GM21447 (cell line): ENCODE measurements around the gene HK1.
"Not testable (repeated sequence)": the region's sequence is repeated elsewhere in the genome, so short reads cannot be mapped to it uniquely, and the experiment has no call there.

ENCODE experiments used
- ATAC-seq: cut with Tn5 transposase; IDR thresholded peaks from one replicate; pipeline ENCODE4 v1.9.1; 2021; ENCODE audit not compliant: unreplicated experiment

HK1 gene

DNA sequence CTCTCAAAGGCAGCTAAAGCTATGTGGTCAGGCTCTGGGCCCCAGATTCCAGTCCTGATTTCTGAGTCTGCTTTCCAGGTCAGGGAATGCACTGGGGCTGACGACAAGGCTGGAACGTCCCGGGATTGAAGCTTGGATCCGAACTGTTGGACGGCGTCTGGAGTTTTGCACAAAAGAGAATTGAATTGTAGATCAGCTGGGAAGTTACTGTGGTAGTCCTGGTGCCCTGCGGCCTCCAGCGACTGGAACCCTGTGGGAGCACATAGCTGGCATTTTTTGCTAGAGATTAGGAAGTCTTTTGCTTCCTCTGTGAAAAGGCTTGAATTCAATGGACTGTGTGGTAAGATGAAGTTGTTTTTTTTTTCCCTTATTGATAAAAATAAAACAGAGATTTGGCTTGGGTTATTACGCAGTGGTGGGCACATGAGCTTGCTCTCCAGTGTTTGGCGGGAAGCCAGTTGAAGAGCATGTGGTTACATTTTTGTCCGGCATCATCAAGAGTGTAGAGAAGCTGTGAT is at the start of gene HK1:
Gene HK1, plus strand, starts transcription at position 51 of the 518 bp plus-strand sequence.
- no peak for ATAC-seq

DNA sequence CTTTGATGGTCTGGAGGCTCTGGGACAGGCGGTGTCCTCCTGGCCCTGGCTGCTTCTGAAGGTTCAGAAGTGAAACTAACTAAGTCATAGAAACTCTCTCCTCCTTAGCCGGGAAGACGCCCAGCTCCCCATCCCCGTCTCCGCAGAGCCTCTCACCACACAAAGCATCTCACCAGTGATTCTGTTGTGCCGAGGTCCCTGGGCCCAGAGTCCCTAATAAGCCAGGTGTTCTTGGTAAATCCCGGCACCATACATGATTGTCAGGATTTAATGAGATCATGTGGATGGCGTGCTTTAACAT is 48.7 kb upstream of the HK1 start:
- ATAC-seq = no peak

DNA sequence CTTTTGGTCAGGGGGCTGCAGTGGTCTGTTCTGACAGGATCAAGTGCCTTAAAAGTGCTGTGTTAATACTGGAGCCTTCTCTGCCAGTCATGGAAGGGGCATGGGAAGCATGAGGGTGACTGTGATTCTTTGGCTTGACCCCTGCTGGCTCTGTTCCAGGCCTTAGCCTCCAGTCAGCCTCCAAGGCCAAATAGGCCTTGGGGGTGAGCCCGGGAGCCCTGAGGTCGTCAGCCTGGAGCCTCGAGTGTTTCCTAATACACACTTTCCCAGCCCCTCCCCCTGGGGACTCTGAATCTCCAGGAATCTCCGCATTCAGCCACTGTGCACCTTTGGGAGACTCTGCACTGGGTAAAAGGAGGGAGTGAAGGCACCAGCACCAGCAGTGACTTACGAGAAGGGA is 48.2 kb upstream of the HK1 start:
- no peak for ATAC-seq

DNA sequence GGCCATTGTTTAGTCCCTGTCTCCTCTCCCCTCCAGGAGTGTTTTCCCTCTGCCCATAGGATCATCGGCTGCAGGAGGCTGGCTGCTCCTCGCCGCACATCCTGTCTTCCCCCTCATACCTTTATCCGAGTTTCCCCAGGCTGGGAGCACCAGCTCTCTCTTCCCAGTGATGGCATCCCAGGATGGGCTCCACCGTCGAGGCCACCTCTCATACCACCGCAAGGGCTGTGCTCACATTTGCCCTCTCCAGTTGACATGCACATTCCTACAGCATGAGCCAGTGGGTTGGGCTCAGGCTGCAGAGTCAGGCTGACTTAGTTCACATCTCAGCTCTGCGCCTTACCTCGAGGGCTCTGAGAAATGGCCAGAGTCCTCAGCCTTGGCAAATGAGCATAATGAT is 46.0 kb upstream of the HK1 start:
- ATAC-seq = no peak

DNA sequence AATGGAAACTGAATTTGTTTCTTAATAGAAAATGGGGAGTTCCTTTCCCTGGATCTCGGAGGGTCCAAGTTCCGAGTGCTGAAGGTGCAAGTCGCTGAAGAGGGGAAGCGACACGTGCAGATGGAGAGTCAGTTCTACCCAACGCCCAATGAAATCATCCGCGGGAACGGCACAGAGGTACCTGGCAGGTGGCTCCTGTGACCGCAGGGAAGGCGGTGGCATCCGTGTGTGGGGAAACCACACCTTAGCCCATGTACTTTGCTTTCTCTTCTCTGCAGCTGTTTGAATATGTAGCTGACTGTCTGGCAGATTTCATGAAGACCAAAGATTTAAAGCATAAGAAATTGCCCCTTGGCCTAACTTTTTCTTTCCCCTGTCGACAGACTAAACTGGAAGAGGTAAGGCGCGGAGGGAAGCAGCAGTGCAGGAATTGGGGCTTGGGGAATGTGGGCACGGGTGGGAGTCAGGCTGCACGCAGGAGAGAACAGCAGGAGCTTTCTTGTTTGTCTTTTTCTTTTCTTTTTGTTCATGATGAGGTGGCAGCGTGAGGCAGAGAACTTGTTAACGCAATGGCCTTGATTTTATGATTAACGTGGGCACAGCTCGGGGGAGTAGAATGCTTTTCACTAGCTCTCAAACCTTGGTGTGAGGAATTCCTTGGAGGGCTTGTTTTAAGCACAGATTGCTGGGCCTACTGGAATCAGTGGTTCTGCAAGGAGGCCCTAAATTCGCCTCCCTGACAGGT is 45.4 kb upstream of the HK1 start:
- no peak for ATAC-seq

DNA sequence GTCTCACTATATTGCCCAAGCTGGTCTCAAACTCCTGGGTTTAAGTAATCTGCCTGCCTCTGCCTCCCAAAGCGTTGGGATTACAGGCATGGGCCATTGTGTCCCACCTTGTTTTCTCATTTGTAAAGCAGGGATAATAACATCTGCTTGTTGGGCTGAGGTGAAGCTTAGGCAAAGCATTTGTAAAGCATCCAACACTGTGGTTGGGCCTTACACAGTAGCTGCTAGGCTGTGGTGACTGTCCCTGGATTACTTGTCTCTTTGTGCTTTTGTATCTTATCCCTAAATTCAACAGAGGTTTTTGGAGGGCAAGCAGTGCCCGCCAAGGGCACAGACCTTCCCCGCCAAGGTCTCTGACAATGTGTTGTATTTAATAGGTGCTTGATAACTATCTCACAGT is 43.8 kb upstream of the HK1 start:
- no peak for ATAC-seq

DNA sequence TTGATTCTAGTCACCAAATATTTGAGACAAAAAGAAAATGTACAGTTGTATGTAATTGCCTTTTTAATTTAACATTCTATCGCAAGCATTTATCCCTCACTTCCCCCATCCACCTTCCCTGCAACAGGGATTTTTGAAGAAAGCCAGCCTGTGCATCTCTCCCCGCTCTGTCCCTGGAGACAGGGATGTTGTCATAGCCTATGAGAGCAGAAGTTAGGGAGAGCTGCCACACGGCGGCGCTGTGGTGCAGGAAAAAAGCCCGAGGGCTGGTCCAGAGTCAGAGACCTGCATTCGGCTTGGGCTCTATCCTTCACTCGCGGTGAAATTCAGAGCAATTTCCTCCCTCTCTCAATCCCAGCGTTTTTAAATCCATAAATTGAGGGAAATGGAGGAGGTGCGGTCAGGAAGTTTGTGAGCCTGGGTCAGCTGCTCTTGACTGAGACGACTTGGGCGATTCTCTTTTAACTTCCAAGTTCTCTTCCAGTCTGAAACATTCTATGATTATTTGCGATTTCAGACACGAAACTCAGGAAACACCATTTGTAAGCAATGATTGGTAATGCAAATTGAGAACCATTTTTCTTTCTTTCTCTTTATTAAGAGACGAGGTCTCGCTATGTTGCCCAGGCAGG is 40.7 kb upstream of the HK1 start:
- ATAC-seq = peak; percentile 97

DNA sequence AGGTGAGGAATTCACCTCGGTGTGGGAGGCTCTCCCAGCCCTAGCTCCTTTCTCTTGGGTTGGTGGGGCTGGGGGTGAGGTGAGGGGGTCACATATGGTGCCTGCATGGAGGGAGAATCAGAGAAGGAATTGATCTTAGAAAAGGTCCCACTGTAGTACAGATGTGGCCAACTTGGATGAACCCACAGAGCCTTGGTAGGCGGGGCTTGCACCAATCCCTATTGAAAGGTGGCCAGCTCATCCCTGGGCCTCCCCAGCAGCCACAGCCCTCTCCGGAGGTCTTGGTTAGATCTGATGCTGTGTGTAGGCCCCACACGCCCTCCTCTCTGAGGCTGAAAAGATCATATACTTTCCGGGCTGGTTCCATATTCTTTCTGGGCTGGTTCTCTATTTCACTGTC is 39.2 kb upstream of the HK1 start:
- ATAC-seq = no peak

DNA sequence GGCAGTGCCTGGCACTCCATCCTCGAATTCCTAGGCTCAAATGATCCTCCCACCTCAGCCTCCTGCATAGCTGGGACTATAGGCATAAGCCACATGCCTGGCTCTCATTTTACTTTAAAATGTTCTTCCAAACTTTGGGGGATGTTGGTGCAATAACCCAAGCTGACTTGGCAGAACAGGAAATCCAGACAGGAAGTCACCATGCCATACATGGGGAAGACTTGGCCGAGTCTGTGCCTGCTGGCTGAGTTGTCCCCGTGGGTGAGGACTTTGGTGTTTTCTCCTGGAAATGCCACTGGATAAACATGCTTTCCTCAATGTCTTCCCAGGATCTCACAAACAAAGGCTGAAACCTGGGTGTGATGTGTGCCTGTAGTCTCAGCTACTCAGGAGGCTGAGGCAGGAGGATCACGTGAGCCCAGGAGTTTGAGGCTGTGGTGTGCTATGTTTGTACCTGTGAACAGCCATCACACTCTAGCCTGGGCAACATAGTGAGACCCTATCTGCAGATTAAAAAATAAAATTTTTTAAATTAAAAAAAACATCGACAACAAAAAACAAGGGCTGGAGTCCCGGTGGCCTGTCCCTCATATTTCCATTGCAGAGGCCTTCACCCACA is 38.4 kb upstream of the HK1 start:
- ATAC-seq = no peak

DNA sequence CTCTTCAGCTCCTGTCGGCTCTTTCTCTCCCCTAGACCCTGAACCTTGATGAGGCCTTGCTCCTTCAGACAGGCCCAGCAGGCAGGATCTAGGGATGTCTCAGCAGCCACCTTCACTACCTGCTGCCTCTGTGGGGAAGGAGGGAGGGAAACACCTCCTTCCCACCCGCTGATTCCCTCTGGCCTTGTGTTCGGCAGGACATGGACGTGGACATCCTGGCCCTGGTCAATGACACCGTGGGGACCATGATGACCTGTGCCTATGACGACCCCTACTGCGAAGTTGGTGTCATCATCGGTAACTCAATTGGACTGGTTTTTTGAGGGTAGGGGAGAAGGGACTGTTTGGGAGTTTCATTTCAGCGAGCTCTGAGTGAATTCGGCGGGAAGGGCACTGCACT is 37.8 kb upstream of the HK1 start:
- ATAC-seq = no peak

DNA sequence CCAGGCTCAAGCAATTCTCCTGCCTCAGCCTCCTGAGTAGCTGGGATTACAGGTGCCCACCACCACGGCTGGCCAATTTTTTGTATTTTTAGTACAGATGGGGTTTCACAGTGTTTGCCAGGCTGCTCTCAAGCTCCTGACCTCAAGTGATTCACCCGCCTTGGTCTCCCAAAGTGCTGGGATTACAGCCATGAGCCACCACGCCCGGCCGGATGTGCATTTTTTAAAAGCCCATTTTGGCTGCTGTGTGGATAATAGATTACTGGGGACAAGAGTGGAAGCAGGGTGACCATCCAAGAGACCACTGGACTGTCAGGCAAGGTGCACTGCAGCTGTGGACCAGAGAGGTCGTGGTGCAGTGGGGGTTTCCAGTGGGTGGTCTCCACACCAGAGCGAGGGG is 36.7 kb upstream of the HK1 start:
- no peak for ATAC-seq

DNA sequence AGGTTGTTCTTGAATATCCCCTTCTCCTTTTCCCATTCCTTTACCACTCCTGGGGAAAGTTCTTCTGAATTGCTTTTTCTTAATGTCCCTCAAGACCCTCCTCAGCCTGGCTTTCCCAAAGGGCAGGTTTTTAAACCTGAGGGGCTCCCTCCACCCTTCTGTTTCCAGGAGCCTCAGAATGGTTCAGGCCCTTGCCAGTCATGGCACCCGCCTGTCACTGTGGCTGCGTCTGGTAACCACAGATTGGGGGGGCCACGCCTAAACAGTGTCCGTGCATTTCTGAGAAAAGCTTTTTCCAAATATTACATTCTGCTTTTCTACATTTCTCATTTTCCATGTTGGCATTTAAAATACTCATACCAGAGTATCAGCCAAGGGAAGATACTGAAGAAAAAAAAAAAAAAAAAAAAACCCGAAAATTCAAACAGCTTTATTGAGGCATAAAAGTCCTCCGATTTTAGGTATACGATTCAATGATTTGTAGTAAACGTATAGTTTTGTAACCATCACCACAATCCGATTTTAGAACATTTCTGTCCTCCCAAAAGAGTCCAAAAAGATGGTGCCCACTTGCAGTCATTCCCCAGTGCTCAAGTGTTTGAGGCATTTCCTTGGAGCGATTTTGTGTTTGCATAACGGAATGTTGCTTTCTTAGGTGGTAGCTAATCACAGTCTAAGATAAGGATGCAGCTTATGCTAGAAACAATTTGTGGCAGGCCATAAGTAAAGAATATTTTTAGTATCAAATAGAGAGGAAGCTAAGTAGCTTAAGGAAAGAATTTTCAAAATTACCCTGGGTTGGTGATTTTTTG is 36.0 kb upstream of the HK1 start:
- no peak for ATAC-seq

DNA sequence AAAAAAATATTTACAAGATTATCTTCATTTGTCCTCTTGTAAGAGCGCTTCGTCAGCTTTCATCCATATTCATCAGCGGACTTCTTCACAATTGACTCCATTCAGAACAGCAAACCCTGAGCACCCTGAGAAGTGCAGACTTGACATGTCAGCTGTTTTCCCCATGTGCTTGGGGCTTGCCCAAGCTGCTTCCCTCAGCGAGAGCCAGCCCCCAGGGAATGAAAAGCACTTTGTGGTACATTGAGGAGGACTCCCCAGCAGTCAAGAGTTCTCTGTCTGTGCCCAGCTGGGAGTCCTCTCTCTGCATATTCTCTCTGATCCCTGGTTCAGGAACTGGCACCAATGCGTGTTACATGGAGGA is 35.5 kb upstream of the HK1 start:
- no peak for ATAC-seq

DNA sequence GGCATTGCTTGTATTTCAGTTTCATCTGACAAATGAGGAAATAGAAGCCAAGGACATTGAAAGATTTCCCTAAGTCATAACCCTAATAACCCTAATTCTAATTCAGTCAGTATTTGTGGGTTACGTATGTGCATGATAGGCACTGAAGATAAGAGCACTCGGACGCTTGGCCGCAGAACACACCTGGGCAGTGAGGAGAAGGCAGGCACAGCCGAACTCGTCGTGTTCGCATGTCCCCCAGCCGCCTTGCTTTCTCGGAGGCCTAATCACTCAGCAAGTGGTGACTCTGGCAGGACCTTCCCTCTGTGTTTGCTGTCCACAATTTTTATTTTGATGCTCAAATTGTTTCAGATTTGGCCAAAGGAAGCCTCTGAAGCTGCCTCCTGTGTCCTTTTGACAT is 34.5 kb upstream of the HK1 start:
- no peak for ATAC-seq

DNA sequence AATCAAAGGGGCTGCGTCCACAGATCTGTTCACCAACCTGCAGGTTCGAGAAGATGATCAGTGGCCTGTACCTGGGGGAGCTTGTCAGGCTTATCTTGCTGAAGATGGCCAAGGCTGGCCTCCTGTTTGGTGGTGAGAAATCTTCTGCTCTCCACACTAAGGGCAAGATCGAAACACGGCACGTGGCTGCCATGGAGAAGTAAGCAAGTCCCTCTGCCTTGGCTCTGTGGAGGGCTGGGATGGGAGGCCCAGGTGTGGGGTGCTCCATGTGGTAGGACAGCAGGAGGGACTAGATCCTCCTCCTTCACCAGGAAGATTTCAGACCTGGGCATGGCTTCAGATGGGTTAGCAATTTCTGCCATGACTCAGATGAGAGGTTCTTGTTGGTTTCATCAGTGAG is 32.3 kb upstream of the HK1 start:
- ATAC-seq = no peak

DNA sequence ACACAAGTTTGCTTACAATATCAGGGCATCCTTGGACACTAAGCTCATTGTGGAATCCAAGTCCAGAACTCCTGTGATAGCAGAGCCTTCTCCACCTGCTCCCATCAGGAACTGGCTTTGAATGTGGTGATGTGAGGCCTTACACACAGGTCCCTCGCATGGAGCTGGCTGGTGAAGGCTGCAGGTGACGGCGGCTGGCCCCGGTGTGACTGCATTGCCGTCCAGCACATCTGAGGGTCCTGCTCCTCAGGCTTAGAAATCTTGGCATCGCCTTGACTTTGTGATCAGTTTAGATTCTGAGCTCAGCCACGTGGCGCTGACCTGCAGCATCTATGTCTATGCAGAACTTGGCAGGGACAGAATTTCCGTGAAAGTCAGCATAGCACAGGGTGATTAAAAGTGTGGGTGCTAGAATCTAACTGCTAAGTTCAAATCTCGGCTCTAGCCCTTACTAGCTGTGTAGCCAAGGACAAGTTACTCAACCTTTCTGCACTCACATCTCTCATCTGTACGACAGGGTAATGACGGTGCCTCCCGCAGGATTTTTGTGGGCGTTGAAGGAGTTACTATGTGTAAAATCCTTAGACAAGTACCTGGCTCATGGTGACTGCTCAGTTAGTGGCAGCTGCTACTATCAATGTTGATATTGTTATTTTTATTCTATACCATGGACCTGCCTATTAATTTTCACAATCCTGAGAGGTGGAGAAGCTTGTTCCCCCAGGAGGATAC is 31.5 kb upstream of the HK1 start:
- ATAC-seq = no peak

DNA sequence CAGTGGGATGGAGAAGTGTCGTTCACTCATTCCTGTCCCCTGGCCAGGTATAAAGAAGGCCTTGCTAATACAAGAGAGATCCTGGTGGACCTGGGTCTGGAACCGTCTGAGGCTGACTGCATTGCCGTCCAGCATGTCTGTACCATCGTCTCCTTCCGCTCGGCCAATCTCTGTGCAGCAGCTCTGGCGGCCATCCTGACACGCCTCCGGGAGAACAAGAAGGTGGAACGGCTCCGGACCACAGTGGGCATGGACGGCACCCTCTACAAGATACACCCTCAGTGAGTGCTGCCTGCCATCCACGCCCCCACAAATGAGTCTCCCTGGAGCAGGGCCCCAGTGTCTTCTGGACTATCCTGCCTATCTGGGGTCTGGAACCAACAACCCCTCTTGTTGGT is 31.0 kb upstream of the HK1 start:
- ATAC-seq = no peak

DNA sequence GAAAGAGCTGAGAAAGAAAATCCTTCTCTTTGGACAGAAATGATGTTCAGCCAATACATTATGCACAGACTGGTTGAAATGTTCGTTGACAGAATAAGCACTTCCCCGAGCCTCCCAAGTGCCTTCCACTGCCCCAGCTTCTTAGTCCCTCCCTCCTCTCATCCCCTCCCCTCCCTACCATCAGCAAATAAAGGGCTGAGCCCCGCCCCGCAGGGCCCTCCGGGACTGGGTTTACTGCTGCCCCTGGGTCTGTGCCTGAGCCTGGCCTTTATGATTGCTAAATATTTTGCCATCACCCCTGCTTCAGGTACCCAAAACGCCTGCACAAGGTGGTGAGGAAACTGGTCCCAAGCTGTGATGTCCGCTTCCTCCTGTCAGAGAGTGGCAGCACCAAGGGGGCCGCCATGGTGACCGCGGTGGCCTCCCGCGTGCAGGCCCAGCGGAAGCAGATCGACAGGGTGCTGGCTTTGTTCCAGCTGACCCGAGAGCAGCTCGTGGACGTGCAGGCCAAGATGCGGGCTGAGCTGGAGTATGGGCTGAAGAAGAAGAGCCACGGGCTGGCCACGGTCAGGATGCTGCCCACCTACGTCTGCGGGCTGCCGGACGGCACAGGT is 30.1 kb upstream of the HK1 start:
- ATAC-seq = no peak

DNA sequence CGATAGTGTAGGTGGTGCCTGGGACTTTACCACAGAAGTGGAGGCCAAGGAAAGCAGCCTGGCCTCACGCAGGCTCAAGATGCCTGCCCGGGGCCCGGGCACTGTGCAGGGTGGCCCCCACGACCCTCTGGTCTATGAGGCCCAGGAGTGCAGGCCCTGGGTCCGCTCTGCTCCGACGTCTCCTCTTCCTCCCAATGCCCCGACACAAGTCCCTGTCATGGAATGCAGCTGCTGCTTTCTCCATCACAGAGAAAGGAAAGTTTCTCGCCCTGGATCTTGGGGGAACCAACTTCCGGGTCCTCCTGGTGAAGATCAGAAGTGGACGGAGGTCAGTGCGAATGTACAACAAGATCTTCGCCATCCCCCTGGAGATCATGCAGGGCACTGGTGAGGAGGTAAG is 28.3 kb upstream of the HK1 start:
- ATAC-seq = no peak

DNA sequence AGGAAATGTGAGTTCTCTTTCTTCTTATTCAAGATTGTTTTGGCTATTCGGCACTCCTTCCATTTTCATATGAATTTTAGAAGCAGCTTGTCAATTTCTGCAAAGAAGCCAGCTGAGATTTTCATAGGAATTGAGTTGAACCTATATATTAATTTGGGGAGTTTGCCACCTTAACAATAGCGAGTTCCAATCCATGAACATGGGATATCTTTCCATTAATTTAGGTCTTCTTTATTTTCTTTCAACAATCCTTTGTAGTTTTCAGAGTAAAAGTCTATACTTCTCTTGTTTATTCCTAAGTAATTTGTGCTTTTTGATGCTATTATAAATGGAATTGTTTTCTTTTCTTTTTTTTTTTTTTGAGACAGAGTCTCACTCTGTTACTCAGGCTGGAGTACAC is 26.9 kb upstream of the HK1 start:
- not testable (repeated sequence) for ATAC-seq

DNA sequence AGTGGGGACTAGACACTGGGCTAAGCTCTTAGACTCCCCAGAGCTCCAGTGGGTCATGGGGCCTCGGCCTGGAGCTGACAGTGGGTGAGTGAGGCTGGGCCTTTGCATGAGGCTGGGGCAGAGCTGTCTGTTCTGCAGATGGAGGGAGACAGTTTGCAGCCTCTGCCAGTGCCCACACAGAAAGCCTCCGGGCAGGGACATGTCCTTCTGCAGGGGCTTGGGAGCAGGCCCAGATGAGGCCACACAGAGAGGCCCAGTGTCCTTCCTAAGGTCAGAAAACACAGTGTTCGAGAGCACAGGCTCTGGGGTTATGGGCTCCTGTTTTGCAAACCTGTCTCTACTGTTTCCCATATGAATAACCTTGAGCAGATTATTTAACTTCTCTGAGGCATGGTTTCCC is 25.1 kb upstream of the HK1 start:
- no peak for ATAC-seq
